OCI-LY3 (cell line): ENCODE results near the gene RNASEL.

Experiments used
- H2AFZ ChIP-seq: fragments of 200-600, 300-600 bp; shearing (Covaris generic); 2 replicates; pipeline ENCODE4 v1.6.0; 2014; ENCODE audit warnings: antibody characterized with exemption, low read depth, low read length
- H3K27ac ChIP-seq: fragments of 200-600, 300-600 bp; sonication (generic); 2 replicates; pipeline ENCODE4 v1.5.1; 2014; ENCODE audit warnings: mild to moderate bottlenecking, low read length, moderate library complexity, mixed read lengths
- H3K27me3 ChIP-seq: fragments of 200-600, 300-600 bp; sonication (generic); 2 replicates; pipeline ENCODE4 v1.6.1; 2014; ENCODE audit warnings: low read depth, low read length, mixed read lengths
- H3K36me3 ChIP-seq: fragments of 200-600, 300-600 bp; sonication (generic); replicated peaks from 2 replicates; pipeline ENCODE3; 2014; ENCODE audit warnings: low read depth, low read length, mixed read lengths
- H3K4me1 ChIP-seq: fragments of 300-600, 200-600 bp; sonication (generic); 2 replicates; pipeline ENCODE4 v1.6.1; 2014; ENCODE audit warnings: low read length, mixed read lengths
- H3K4me2 ChIP-seq: fragments of 200-600, 300-600 bp; sonication (generic); 2 replicates; pipeline ENCODE4 v1.6.1; 2014; ENCODE audit warnings: low read length, mixed read lengths
- H3K4me3 ChIP-seq: fragments of 300-600, 200-600 bp; sonication (generic); 2 replicates; pipeline ENCODE4 v1.5.1; 2014; ENCODE audit warnings: antibody characterized with exemption, mild to moderate bottlenecking, low read length, moderate library complexity
- H3K79me2 ChIP-seq: fragments of 300-600, 200-600 bp; shearing (Covaris generic); 2 replicates; pipeline ENCODE4 v1.6.1; 2014; ENCODE audit warnings: mild to moderate bottlenecking, low read length, mixed read lengths
- H3K9ac ChIP-seq: fragments of 300-600, 200-600 bp; shearing (Covaris generic); 2 replicates; pipeline ENCODE4 v1.6.0; 2014; ENCODE audit warnings: mild to moderate bottlenecking, low read length, moderate library complexity
- H3K9me3 ChIP-seq: fragments of 200-600, 300-600 bp; shearing (Covaris generic); 2 replicates; pipeline ENCODE4 v1.6.1; 2014; ENCODE audit warnings: low read length, mixed read lengths; ENCODE audit not compliant: insufficient read depth
- H4K20me1 ChIP-seq: fragments of 200-600, 300-600 bp; sonication (generic); 2 replicates; pipeline ENCODE4 v1.6.1; 2016; ENCODE audit warnings: low read length, mixed read lengths; ENCODE audit not compliant: insufficient read depth
- CTCF ChIP-seq: fragments of 200-600, 300-600 bp; sonication (generic); IDR thresholded peaks from 2 replicates; pipeline ENCODE4 v1.5.1; 2014; ENCODE audit warnings: antibody characterized with exemption, low read length, low read depth
- EZH2phosphoT487 ChIP-seq: fragments of 200-600 bp; shearing (Covaris generic); IDR thresholded peaks from 2 replicates; pipeline ENCODE4 v1.6.1; 2018; ENCODE audit warnings: antibody characterized with exemption, mixed run types, low read depth

RNASEL gene

GRCh38 chr1:182561456-182561855 lies 27.6 kb downstream of the RNASEL start:
- no peak overlapping the region for H3K27ac ChIP-seq
- H3K79me2 ChIP-seq = no peaks in the 10 kb centered on the region
- no peaks in the 10 kb centered on the region for H4K20me1 ChIP-seq
- H3K4me2 ChIP-seq = no peak overlapping the region
- no peaks in the 10 kb centered on the region for H3K27me3 ChIP-seq
- H3K4me1 ChIP-seq = peaks cover 18% of the 10 kb centered on the region
- H2AFZ ChIP-seq = no peak overlapping the region
- TF ChIP-seq EZH2phosphoT487 (no peak), CTCF (no peak)
- no peak overlapping the region for H3K9ac ChIP-seq
- H3K36me3 ChIP-seq = peaks cover 6% of the 10 kb centered on the region
- H3K9me3 ChIP-seq = peaks cover 3% of the 10 kb centered on the region; the same call in 1 of the 2 replicates
- no peak overlapping the region for H3K4me3 ChIP-seq

GRCh38 chr1:182560392-182560984 lies 28.6 kb downstream of the RNASEL start:
- H2AFZ ChIP-seq = no peak overlapping the region
- peaks cover 10% of the 10 kb centered on the region for H3K4me1 ChIP-seq
- H3K27ac ChIP-seq = no peak overlapping the region
- H3K27me3 ChIP-seq = no peaks in the 10 kb centered on the region
- no peaks in the 10 kb centered on the region for H3K36me3 ChIP-seq
- no peak overlapping the region for H3K4me2 ChIP-seq
- no peaks in the 10 kb centered on the region for H3K79me2 ChIP-seq
- no peaks in the 10 kb centered on the region for H3K9me3 ChIP-seq
- TF ChIP-seq EZH2phosphoT487 (no peak), CTCF (no peak)
- no peak overlapping the region for H3K4me3 ChIP-seq
- H3K9ac ChIP-seq = no peak overlapping the region
- no peaks in the 10 kb centered on the region for H4K20me1 ChIP-seq

- H3K4me2 ChIP-seq = no peak overlapping the region
- H3K27ac ChIP-seq = no peak overlapping the region
These were observed 32.8 kb downstream of the RNASEL start for GRCh38 chr1:182556279-182556678.

GRCh38 chr1:182555493-182555892 lies 33.6 kb downstream of the RNASEL start:
- Histone ChIP-seq H3K27ac (no peak overlapping the region), H4K20me1 (no peaks in the 10 kb centered on the region), H3K9me3 (no peaks in the 10 kb centered on the region), H3K9ac (no peak overlapping the region), H3K27me3 (no peaks in the 10 kb centered on the region), H3K4me3 (no peak overlapping the region), H3K36me3 (no peaks in the 10 kb centered on the region), H3K4me2 (no peak overlapping the region), H2AFZ (no peak overlapping the region), H3K4me1 (peaks cover 28% of the 10 kb centered on the region), H3K79me2 (no peaks in the 10 kb centered on the region)
- TF ChIP-seq EZH2phosphoT487 (no peak), CTCF (no peak)

More at GRCh38 chr1:182556279-182556678, 32.8 kb downstream of the RNASEL start:
- Histone ChIP-seq H3K4me3 (no peak overlapping the region), H4K20me1 (no peaks in the 10 kb centered on the region), H3K9me3 (no peaks in the 10 kb centered on the region), H3K27me3 (no peaks in the 10 kb centered on the region), H3K9ac (no peak overlapping the region), H2AFZ (no peak overlapping the region), H3K4me1 (peaks cover 26% of the 10 kb centered on the region), H3K36me3 (no peaks in the 10 kb centered on the region), H3K79me2 (no peaks in the 10 kb centered on the region)
- TF ChIP-seq EZH2phosphoT487 = no peak
- TF ChIP-seq CTCF = no peak
